ENCODE results near the gene CALML4. TPM values are rescaled to one million over a fixed set of nuclear protein-coding genes. Genes with fewer than 3 reads are reported as not detected.
"Not testable (repeated sequence)": the region's sequence is repeated elsewhere in the genome, so short reads cannot be mapped to it uniquely, and the experiment has no call there.

Gene CALML4
- total RNA-seq, 1 donor from 2014 or later: 1.3 TPM

- no peak for DNase-seq (ENCODE audit: low read depth)
Measured at GRCh38 chr15:68208136-68208535, 3.0 kb upstream of the CALML4 start.

GRCh38 chr15:68207176-68207935 lies 2.2 kb upstream of the CALML4 start:
- no peak for DNase-seq (ENCODE audit: low read depth)

- no peak for DNase-seq (ENCODE audit: low read depth)
Measured at GRCh38 chr15:68206711-68207151, 1.6 kb upstream of the CALML4 start.

GRCh38 chr15:68205954-68206539 lies 915 bp upstream of the CALML4 start:
- DNase-seq (ENCODE audit: low read depth): no peak

- DNase-seq (ENCODE audit: low read depth): no peak
Measured at GRCh38 chr15:68205558-68205944, 419 bp upstream of the CALML4 start.

GRCh38 chr15:68204361-68204760 lies 771 bp downstream of the CALML4 start:
- no peak for DNase-seq (ENCODE audit: low read depth)

- DNase-seq (ENCODE audit: low read depth): no peak
Measured at GRCh38 chr15:68203956-68204355, 1.2 kb downstream of the CALML4 start.

- DNase-seq (ENCODE audit: low read depth): no peak
Measured at GRCh38 chr15:68203486-68203885, 1.6 kb downstream of the CALML4 start.

GRCh38 chr15:68202994-68203393 lies 2.1 kb downstream of the CALML4 start:
- not testable (repeated sequence) for DNase-seq (ENCODE audit: low read depth)

- no peak for DNase-seq (ENCODE audit: low read depth)
Measured at GRCh38 chr15:68201879-68202261, 3.3 kb downstream of the CALML4 start.

GRCh38 chr15:68201153-68201878 lies 3.8 kb downstream of the CALML4 start:
- no peak for DNase-seq (ENCODE audit: low read depth)

- no peak for DNase-seq (ENCODE audit: low read depth)
Measured at GRCh38 chr15:68200016-68200861, 4.9 kb downstream of the CALML4 start.

GRCh38 chr15:68199340-68199739 lies 5.8 kb downstream of the CALML4 start:
- no peak for DNase-seq (ENCODE audit: low read depth)

- no peak for DNase-seq (ENCODE audit: low read depth)
Measured at GRCh38 chr15:68197661-68198437, 7.3 kb downstream of the CALML4 start.

GRCh38 chr15:68197170-68197492 lies 8.0 kb downstream of the CALML4 start:
- DNase-seq (ENCODE audit: low read depth): no peak

GRCh38 chr15:68196445-68197169 lies 8.5 kb downstream of the CALML4 start:
- DNase-seq (ENCODE audit: low read depth): no peak

GRCh38 chr15:68195336-68196112 lies 9.6 kb downstream of the CALML4 start:
- DNase-seq (ENCODE audit: low read depth): no peak

- no peak for DNase-seq (ENCODE audit: low read depth)
Measured at GRCh38 chr15:68192804-68193486, 12.2 kb downstream of the CALML4 start.

- DNase-seq (ENCODE audit: low read depth): no peak
Measured at GRCh38 chr15:68192117-68192516, 13.0 kb downstream of the CALML4 start.
